Neural cell (in vitro differentiated cells): ENCODE results near the gene SYK. TPM values are rescaled to one million over a fixed set of nuclear protein-coding genes. Genes with fewer than 3 reads are reported as not detected.

Experiments used
- H2AFZ ChIP-seq: fragments of 200-600, 300-800 bp; sonication (generic), shearing (Covaris generic); 2 replicates; pipeline ENCODE4 v1.6.0; 2014; ENCODE audit warnings: low read depth, mild to moderate bottlenecking, antibody characterized with exemption, low read length, moderate library complexity
- H3F3A ChIP-seq: fragments of 200-600 bp; shearing (Covaris generic); 2 replicates; pipeline ENCODE4 v1.6.1; 2016; ENCODE audit warnings: mild to moderate bottlenecking, moderate library complexity, mixed read lengths, antibody characterized with exemption, low read length; ENCODE audit not compliant: insufficient read depth, poor library complexity, severe bottlenecking
- H3K27ac ChIP-seq: fragments of 200-600, 300-800 bp; sonication (generic), shearing (Covaris generic); 2 replicates; pipeline ENCODE4 v1.5.1; 2014; ENCODE audit warnings: mild to moderate bottlenecking, low read length, moderate library complexity
- H3K27me3 ChIP-seq: fragments of 300-800, 200-600 bp; sonication (generic), shearing (Covaris generic); 2 replicates; pipeline ENCODE4 v1.6.0; 2014; ENCODE audit warnings: mild to moderate bottlenecking, low read depth, low read length, moderate library complexity; ENCODE audit not compliant: insufficient read depth
- H3K36me3 ChIP-seq: fragments of 300-800, 200-600 bp; sonication (generic), shearing (Covaris generic); 2 replicates; pipeline ENCODE4 v1.5.1; 2014; ENCODE audit warnings: mild to moderate bottlenecking, antibody characterized with exemption, low read length, moderate library complexity; ENCODE audit not compliant: insufficient read depth
- H3K4me2 ChIP-seq: fragments of 300-800, 200-600 bp; sonication (generic), shearing (Covaris generic); 2 replicates; pipeline ENCODE4 v1.6.0; 2014; ENCODE audit warnings: mild to moderate bottlenecking, low read length
- H3K4me3 ChIP-seq: fragments of 300-800, 200-600 bp; sonication (generic), shearing (Covaris generic); 2 replicates; pipeline ENCODE4 v1.5.1; 2014; ENCODE audit warnings: mild to moderate bottlenecking, low read length, moderate library complexity
- H3K79me2 ChIP-seq: fragments of 200-600 bp; shearing (Covaris generic); replicated peaks from 2 replicates; pipeline ENCODE4 v1.6.0; 2014; ENCODE audit warnings: mild to moderate bottlenecking, low read length, moderate library complexity; ENCODE audit not compliant: insufficient read depth
- H3K9ac ChIP-seq: fragments of 300-800, 200-600 bp; sonication (generic), shearing (Covaris generic); 2 replicates; pipeline ENCODE4 v1.6.1; 2016; ENCODE audit warnings: mild to moderate bottlenecking, low read length, mixed read lengths
- H3K9me2 ChIP-seq: fragments of 200-600 bp; shearing (Covaris generic); 2 replicates; pipeline ENCODE4 v1.6.1; 2016; ENCODE audit warnings: mild to moderate bottlenecking, low read length, mixed read lengths; ENCODE audit not compliant: insufficient read depth
- H3K9me3 ChIP-seq: fragments of 200-600, 300-800 bp; sonication (generic), shearing (Covaris generic); 2 replicates; pipeline ENCODE4 v1.6.1; 2016; ENCODE audit warnings: mild to moderate bottlenecking, mixed run types, low read length, moderate library complexity, mixed read lengths
- H4K20me1 ChIP-seq: fragments of 200-600 bp; shearing (Covaris generic); 2 replicates; pipeline ENCODE4 v1.6.1; 2016; ENCODE audit warnings: mild to moderate bottlenecking, mixed run types; ENCODE audit not compliant: insufficient read depth
- EP300 ChIP-seq: fragments of 450-650 bp; conservative IDR thresholded peaks from 2 replicates; pipeline ENCODE4 v1.6.1; 2014; ENCODE audit warnings: antibody characterized with exemption, mild to moderate bottlenecking, moderate library complexity; ENCODE audit not compliant: poor library complexity, severe bottlenecking
- EZH2 ChIP-seq: fragments of 200-600, 300-800 bp; shearing (Covaris generic), sonication (generic); IDR thresholded peaks from 2 replicates; pipeline ENCODE4 v1.6.1; 2014; ENCODE audit warnings: antibody characterized with exemption, low read length, borderline replicate concordance, mild to moderate bottlenecking; ENCODE audit not compliant: insufficient read depth, poor library complexity, severe bottlenecking
- MXI1 ChIP-seq: fragments of 450-650 bp; conservative IDR thresholded peaks from 2 replicates; pipeline ENCODE4 v1.6.1; 2014; ENCODE audit warnings: antibody characterized with exemption, mild to moderate bottlenecking; ENCODE audit not compliant: poor library complexity, severe bottlenecking
- POLR2AphosphoS5 ChIP-seq: IDR thresholded peaks from 2 replicates; pipeline ENCODE4 v1.6.1; 2012
- RAD21 ChIP-seq: fragments of 450-650 bp; conservative IDR thresholded peaks from 2 replicates; pipeline ENCODE4 v1.6.1; 2014; ENCODE audit warnings: antibody characterized with exemption, mild to moderate bottlenecking, moderate library complexity
- SMC3 ChIP-seq: fragments of 450-650 bp; conservative IDR thresholded peaks from 2 replicates; pipeline ENCODE4 v1.6.1; 2014; ENCODE audit warnings: antibody characterized with exemption, mild to moderate bottlenecking, moderate library complexity; ENCODE audit not compliant: poor library complexity
- TAF1 ChIP-seq: IDR thresholded peaks from 2 replicates; pipeline ENCODE4 v1.6.1; 2012; ENCODE audit warnings: low read depth
- polyA plus RNA-seq: library from polyadenylated mRNA; depleted of rRNA; stranded (reverse); fragments of >200 nt; gene quantifications from 2 replicates; pipeline ENCODE4 v1.2.3, GENCODE V29; 2014
- TF ChIP-seq, protein P1 (sequence below): IDR thresholded peaks from 2 replicates; pipeline ENCODE4 v1.6.1; 2012; ENCODE audit warnings: borderline replicate concordance
- TF ChIP-seq, protein P2 (sequence below): fragments of 450-650 bp; IDR thresholded peaks from 2 replicates; pipeline ENCODE4 v1.5.1; 2014; ENCODE audit warnings: antibody characterized with exemption, mild to moderate bottlenecking, moderate library complexity; ENCODE audit not compliant: poor library complexity, severe bottlenecking

The SYK gene
- polyA plus RNA-seq, 1 donor from 2014 or later = not detected

DNA sequence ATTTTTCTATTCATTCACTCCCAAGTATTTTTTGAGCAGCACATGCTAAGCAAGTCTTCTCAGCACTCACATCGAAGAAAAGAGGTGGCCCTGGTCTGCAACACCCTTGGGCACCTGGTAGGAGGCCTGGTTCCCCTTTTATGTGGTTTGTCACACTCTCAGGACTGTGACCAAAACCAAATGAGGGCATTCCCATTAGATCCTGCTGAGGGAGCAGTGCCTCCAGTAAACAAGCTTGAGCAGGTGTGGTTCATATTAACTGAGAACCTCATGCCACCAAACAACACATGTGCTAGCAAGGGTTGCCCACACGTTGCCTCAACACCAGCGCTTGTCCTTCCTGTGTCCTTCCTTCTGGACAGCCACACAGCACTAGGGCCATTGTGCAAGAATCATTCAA, 26.9 kb upstream of the SYK start:
- Histone ChIP-seq H3K4me3 (no peak overlapping the region), H2AFZ (no peak overlapping the region), H3K27me3 (no peaks in the 10 kb centered on the region), H3K9me2 (no peaks in the 10 kb centered on the region), H3K9me3 (no peaks in the 10 kb centered on the region), H3F3A (no peaks in the 10 kb centered on the region), H4K20me1 (no peaks in the 10 kb centered on the region), H3K9ac (no peak overlapping the region), H3K27ac (no peak overlapping the region), H3K36me3 (no peaks in the 10 kb centered on the region), H3K4me2 (no peak overlapping the region), H3K79me2 (no peaks in the 10 kb centered on the region)
- no peak for TF ChIP-seq RAD21

DNA sequence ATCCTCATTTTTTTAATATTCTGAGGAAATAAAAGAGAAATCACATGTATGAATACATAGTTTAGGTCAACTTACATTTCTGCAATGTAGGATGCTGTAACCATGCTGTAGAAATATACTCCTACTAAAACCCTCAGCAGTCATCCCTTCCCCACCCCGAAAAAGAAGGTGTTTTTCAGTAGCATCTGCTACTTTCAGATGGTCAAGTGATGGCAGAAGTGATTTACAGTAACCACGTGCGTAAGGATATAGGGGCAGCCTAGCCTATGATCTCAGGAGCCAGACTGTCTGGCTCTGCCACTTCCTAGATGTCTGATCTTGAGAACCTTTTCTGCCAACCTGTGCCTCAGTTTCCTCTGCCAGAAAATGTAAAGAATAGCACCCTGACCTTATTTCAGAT, 26.0 kb upstream of the SYK start:
- Histone ChIP-seq H3K79me2 (no peaks in the 10 kb centered on the region), H3F3A (no peaks in the 10 kb centered on the region), H3K9me3 (no peaks in the 10 kb centered on the region), H3K27me3 (no peaks in the 10 kb centered on the region), H4K20me1 (no peaks in the 10 kb centered on the region), H3K9ac (no peak overlapping the region), H3K9me2 (no peaks in the 10 kb centered on the region), H3K4me2 (no peak overlapping the region), H3K4me3 (no peak overlapping the region), H2AFZ (no peak overlapping the region), H3K27ac (no peak overlapping the region), H3K36me3 (no peaks in the 10 kb centered on the region)
- no peak for TF ChIP-seq EZH2
- TF ChIP-seq MXI1 = no peak
- no peak for TF ChIP-seq POLR2AphosphoS5
- TF ChIP-seq EP300 = no peak
- TF ChIP-seq, protein P1, sequence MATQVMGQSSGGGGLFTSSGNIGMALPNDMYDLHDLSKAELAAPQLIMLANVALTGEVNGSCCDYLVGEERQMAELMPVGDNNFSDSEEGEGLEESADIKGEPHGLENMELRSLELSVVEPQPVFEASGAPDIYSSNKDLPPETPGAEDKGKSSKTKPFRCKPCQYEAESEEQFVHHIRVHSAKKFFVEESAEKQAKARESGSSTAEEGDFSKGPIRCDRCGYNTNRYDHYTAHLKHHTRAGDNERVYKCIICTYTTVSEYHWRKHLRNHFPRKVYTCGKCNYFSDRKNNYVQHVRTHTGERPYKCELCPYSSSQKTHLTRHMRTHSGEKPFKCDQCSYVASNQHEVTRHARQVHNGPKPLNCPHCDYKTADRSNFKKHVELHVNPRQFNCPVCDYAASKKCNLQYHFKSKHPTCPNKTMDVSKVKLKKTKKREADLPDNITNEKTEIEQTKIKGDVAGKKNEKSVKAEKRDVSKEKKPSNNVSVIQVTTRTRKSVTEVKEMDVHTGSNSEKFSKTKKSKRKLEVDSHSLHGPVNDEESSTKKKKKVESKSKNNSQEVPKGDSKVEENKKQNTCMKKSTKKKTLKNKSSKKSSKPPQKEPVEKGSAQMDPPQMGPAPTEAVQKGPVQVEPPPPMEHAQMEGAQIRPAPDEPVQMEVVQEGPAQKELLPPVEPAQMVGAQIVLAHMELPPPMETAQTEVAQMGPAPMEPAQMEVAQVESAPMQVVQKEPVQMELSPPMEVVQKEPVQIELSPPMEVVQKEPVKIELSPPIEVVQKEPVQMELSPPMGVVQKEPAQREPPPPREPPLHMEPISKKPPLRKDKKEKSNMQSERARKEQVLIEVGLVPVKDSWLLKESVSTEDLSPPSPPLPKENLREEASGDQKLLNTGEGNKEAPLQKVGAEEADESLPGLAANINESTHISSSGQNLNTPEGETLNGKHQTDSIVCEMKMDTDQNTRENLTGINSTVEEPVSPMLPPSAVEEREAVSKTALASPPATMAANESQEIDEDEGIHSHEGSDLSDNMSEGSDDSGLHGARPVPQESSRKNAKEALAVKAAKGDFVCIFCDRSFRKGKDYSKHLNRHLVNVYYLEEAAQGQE = no peak
- no peak for TF ChIP-seq RAD21
- no peak for TF ChIP-seq SMC3

DNA sequence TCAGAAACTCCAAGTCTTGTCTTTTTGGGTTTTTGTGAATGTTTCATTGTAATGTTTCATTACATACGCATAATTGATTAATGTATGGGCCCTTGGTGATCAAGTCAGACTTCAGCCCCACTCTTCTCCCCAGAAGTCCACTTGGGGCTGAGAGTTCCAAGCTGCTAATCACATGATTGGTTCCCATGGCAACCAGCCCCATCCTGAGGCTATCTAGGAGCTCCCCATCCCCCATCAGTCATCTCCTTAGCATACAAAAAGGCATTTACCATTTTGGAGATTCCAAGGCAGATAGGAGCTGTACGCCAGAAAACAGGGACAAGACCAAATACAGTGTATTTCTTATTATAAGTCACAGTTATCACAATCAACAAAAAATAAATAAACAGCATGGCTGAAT, 22.9 kb upstream of the SYK start:
- H3K9ac ChIP-seq = no peak overlapping the region
- H3K9me2 ChIP-seq = no peaks in the 10 kb centered on the region
- H3K27me3 ChIP-seq = no peaks in the 10 kb centered on the region
- H3F3A ChIP-seq = no peaks in the 10 kb centered on the region
- no peak overlapping the region for H2AFZ ChIP-seq
- H3K27ac ChIP-seq = no peak overlapping the region
- no peaks in the 10 kb centered on the region for H4K20me1 ChIP-seq
- no peak for TF ChIP-seq TAF1
- TF ChIP-seq EP300 = no peak
- no peak for TF ChIP-seq RAD21
- TF ChIP-seq, protein P2, sequence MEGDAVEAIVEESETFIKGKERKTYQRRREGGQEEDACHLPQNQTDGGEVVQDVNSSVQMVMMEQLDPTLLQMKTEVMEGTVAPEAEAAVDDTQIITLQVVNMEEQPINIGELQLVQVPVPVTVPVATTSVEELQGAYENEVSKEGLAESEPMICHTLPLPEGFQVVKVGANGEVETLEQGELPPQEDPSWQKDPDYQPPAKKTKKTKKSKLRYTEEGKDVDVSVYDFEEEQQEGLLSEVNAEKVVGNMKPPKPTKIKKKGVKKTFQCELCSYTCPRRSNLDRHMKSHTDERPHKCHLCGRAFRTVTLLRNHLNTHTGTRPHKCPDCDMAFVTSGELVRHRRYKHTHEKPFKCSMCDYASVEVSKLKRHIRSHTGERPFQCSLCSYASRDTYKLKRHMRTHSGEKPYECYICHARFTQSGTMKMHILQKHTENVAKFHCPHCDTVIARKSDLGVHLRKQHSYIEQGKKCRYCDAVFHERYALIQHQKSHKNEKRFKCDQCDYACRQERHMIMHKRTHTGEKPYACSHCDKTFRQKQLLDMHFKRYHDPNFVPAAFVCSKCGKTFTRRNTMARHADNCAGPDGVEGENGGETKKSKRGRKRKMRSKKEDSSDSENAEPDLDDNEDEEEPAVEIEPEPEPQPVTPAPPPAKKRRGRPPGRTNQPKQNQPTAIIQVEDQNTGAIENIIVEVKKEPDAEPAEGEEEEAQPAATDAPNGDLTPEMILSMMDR = no peak
- no peak for TF ChIP-seq POLR2AphosphoS5
- no peak for TF ChIP-seq EZH2
- TF ChIP-seq SMC3 = no peak
- no peak for TF ChIP-seq MXI1
- TF ChIP-seq, protein P1 = no peak
- no peak overlapping the region for H3K4me3 ChIP-seq
- no peaks in the 10 kb centered on the region for H3K9me3 ChIP-seq
- H3K4me2 ChIP-seq = no peak overlapping the region
- no peaks in the 10 kb centered on the region for H3K36me3 ChIP-seq
- H3K79me2 ChIP-seq = no peaks in the 10 kb centered on the region
